Esophagus squamous epithelium (tissue), 4 donors: ENCODE measurements around the gene TAF6.

ENCODE experiments used
- POLR2A ChIP-seq, 4 donors: fragments of 450-650 bp; IDR thresholded peaks; one replicate each; pipeline ENCODE4 v1.6.1; 2017; ENCODE audit warnings: antibody characterized with exemption in 4 of 4, mild to moderate bottlenecking in 4 of 4, moderate library complexity in 3 of 4
- TF ChIP-seq, protein P1 (sequence below), 6 experiments: fragments of 450-650 bp in 4 of 6; fragments of 200-600 bp in 2 of 6; sonication (generic) in 2 of 6; IDR thresholded peaks; one replicate each; pipeline ENCODE4 v1.5.1; 2016 to 2019; ENCODE audit warnings: antibody characterized with exemption in 6 of 6, mild to moderate bottlenecking in 4 of 6, moderate library complexity in 4 of 6

DNA sequence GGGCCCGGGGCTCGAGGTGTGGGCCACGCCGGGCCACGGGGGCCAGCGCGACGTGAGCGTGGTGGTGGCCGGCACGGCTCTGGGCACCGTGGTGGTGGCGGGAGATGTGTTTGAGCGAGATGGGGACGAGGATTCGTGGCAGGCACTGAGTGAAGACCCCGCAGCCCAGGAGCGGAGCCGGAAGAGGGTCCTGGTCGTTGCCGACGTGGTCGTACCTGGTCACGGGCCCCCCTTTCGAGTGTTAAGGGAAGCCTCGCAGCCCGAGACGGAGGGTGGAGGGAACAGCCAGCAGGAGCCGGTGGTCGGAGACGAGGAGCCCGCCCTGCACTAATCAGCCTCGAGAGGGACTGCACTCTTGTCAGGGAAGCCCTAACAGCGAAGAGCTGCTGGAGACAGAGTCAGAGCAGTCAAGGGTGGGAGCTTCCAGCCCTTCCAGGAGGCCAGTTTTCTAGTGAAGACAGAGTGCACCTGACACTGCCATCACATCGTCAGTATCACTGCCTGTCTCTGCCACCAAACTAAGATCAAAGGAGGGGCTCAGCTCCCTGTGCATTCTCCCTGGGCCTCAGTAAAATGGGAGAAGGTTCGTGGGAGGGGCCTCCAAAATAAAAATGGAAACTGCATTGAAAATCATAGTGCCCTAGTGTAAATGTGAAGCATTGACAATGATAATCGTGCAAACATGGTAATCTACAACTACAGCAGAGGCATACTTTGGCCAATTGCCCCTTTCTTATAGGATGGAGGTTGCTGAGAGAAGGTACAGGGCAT is 8.9 kb upstream of the TAF6 start:
- TF ChIP-seq, protein P1, sequence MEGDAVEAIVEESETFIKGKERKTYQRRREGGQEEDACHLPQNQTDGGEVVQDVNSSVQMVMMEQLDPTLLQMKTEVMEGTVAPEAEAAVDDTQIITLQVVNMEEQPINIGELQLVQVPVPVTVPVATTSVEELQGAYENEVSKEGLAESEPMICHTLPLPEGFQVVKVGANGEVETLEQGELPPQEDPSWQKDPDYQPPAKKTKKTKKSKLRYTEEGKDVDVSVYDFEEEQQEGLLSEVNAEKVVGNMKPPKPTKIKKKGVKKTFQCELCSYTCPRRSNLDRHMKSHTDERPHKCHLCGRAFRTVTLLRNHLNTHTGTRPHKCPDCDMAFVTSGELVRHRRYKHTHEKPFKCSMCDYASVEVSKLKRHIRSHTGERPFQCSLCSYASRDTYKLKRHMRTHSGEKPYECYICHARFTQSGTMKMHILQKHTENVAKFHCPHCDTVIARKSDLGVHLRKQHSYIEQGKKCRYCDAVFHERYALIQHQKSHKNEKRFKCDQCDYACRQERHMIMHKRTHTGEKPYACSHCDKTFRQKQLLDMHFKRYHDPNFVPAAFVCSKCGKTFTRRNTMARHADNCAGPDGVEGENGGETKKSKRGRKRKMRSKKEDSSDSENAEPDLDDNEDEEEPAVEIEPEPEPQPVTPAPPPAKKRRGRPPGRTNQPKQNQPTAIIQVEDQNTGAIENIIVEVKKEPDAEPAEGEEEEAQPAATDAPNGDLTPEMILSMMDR (IDR thresholded peaks at IDR 0.05), result no peak
- TF ChIP-seq POLR2A (IDR thresholded peaks at IDR 0.05), result no peak
